ENCODE measurements around the gene TRAF7. TPM values are rescaled to one million over a fixed set of nuclear protein-coding genes. Genes with fewer than 3 reads are reported as not detected.
A peak's percentile ranks its signal among the peaks of the same experiment; 100 is the strongest.

The TRAF7 gene
- total RNA-seq, 1 experiment from 2014 or later = 99.9 TPM

DNA sequence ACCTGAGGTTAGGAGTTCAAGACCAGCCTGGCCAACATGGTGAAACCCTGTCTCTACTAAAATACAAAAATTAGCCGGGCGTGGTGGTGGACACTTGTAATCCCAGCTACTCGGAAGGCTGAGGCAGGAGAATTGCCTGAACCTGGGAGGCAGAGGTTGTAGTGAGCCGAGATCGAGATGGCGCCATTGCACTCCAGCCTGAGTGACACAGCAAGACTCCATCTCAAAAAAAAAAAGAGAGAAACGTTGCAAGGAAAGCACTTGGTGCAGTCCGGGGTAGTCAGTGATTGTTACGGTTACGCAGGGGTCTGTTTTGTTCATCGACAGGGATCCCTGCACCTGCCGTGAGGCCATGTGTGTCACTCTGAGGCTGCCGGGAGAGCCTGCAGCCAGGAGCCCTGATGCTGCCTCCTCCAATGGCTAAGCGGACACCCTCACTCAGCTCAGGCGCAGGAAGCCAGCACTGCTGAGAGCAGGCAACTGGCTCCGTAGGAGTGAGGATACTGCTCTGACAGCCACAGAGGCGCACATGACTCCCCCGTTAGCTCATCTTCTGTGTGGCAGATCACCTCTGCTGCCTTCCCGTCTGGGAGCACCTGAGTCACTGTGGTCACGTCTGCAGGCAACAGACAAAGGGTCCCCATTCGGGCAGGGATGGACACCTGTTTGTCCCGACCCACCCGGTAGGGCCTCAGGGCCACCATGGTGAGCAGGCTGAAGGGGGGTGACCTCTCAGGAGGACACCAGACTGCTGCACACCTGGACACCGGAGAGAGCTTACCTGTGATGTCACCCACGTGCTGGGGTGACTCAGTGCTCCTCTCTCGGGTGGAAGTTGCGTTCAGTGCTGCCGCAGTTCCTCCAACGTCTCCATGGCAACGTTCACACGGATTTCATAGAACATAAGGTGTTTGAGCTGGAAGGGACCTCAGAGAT, 12.4 kb upstream of the TRAF7 start:
- in situ Hi-C loops (cut with HindIII; ENCODE audit: low sequenced_read_pairs) = no loop called here
- peak; percentile 79 for DNase-seq (ENCODE audit: low spot score)

DNA sequence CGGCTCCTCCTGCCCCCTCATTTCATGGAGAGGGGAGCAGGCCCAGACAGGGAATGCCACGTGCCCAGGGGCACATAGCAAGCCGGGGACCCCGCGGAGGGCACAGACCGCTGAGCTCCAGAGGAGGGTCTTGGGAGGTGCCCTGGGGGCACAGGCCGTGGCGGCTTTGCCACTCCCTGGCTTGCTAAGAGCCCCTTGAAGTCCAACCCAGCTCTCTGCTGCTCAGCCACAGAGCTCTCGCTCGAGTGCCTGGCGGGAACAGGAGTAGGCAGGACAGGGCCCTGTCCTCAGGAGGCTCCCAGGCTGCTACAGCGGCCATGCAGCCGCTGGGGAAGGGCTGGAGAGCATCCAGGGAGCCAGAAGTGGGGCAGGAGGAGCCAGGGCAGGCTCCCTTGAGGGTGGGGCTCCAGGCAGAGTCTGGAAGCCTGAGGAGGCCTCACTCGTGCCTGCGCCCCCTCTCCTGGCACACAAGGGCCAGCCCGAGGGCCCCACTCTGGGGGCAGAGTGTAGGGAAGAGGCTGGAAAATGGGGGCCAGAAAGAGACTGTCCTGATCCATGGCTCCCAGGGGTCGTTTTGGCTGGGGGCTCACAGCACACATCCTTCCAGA, 11.6 kb upstream of the TRAF7 start:
- in situ Hi-C loops (cut with HindIII; ENCODE audit: low sequenced_read_pairs) = no loop called here
- no peak for DNase-seq (ENCODE audit: low spot score)

DNA sequence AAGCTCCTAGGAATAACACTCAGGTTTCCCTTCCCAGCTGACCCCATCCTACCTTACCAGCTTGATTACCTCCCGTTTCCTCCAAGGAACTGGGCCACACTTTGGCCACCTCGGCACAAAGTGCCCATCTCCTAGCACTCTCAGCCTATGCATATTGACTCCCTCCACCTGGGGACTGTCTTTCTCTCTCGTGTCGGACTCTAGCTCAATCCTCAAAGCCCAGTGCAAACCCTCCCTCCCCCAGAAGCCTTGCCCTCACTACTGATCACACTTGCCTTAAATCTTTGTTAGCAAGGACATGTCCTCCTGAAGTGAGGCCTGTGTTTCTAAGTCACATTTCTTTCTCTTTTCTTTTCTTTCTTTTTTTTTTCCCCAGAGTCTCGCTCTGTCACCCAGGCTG, 9.7 kb upstream of the TRAF7 start:
- no peak for DNase-seq (ENCODE audit: low spot score)
- in situ Hi-C loops (cut with HindIII; ENCODE audit: low sequenced_read_pairs) = no loop called here

DNA sequence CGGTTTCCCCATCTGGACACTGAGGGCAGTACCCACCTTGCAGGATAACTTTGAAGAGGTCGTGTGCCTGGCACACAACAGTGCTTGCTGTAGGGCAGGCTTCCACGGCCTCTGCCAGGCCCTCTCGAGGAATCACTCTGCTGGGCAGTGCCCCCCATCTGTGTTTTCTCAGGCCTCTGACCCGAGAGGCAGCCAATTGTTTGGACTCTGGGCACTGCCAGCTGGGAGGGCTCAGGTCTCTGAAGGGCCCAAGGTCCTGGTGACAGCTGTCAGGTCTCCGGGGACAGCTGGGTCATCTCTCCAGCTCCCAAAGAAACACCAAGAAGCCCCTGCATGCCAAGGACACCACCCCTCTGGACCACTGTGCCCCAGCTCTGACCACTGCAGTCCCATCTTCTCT, 8.2 kb upstream of the TRAF7 start:
- in situ Hi-C loops (cut with HindIII; ENCODE audit: low sequenced_read_pairs) = no loop called here
- no peak for DNase-seq (ENCODE audit: low spot score)

DNA sequence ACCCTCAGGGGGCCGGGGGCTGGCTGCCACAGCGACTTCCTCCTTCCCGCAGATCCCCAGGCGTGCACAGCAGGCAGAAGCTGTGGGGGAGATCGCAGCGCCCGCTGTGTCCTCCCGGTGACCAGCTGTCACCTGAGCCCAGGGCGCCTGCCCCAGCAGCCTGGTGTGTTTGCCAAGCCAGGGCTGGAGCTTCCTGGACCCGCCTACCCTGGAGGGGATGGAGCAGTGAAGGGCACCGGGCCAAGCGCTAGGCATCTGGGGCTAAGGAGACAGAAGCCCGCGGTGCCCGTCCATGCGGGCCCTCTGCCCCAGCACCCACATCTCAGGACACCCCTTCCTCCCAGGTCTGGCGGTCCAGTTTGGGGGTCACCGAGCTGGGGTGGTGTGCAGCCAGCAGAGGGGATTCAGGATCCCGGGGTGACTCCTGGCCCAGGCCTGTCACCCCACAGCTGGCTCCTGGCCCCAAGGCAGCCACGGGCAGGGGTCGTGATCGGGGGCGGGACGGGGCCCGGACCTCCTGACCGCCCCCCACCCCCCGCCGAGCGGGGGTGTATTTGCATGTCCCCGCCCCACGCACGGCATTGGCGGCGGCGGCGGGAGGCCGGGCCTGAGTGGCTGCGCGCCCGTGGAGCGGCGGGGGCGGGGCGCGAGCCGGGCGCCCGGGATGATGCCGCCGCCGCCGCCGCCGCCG, 7.5 kb upstream of the TRAF7 start, which contains the start of gene RAB26:
Gene RAB26 (plus strand): TSS at position 645 of the 691 bp plus-strand sequence. CDS start 159 bp downstream, outside the sequence.
- in situ Hi-C loops (cut with HindIII; ENCODE audit: low sequenced_read_pairs) = no loop called here

DNA sequence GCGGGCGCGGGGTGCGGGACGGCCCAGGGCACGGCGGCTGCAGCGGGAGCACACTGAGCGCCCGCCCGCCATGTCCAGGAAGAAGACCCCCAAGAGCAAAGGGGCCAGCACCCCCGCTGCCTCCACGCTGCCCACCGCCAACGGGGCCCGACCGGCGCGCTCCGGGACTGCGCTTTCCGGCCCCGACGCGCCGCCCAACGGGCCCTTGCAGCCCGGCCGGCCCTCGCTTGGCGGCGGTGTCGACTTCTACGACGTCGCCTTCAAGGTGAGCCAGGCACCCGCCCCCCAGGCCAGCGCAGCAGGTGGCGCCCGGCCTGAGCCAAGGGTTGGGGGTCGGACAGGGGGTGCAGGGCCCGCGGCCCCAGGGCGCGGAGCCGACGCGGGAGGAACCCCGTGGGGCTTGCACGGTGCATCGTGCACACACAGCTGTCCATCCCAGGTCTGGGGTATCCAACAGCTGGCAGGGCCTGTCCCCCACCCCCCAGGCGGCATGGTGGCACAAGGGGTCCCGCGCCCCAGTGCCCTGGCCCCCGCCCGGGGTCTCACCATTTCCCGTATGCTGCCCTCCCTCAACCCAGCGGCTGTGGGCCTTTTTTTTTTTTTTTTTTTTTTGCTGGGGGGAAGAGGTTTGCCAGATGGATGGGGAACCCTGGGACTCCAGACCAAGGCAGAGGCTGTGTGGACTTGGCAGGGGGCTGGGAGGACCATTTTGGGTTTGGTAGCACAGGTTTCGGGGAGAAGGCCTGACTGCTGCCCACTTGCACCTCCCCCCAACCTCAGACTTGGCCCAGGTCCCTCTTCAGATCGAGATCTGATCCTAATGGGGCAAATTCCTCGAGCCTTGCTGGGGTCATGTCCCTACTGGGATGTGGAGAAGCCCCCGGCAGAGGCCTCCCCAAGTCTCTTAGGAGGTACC, 6.6 kb upstream of the TRAF7 start:
- peak; percentile 43 for DNase-seq (ENCODE audit: low spot score)
- in situ Hi-C loops (cut with HindIII; ENCODE audit: low sequenced_read_pairs) = no loop called here

More for the DNA sequence above, 7.5 kb upstream of the TRAF7 start, which contains the start of gene RAB26:
- peak; percentile 81 for DNase-seq (ENCODE audit: low spot score)

DNA sequence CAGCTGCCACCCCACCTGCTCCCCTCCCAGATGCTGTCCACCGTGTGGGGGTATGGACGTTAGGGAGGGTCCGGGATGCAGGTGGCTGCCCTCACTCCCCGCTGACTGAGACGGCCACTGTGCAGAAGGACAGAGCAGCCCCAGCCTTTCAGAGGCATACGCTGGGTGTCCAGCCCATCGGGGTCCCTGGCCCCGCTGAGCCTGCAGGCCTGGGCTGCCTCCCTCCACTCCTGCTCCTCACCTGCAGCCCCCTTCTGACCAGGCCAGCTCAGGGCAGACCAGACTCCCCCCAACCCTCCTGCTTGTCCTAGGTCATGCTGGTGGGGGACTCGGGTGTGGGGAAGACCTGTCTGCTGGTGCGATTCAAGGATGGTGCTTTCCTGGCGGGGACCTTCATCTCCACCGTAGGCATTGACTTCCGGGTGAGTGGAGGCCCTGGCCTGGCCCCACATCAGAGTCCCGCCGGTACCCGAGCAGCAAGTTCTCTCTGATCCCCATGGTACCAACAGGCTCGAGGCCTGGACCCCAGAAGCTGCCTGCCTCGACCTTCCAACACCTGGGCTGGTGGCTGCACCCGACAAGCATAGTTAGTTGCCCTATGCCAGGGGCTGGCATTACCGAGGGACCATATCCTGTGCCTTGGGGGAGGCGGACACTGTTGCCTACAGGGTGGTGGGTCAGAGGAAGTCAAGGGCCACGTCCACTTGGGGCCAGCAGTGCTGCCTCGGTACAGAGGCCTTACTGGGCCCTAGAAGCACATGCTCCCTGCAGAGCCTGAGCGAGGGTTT, 5.8 kb upstream of the TRAF7 start:
- DNase-seq (ENCODE audit: low spot score) = no peak
- in situ Hi-C loops (cut with HindIII; ENCODE audit: low sequenced_read_pairs) = loop anchor here (25.0 kb wide), 1 partner anchor 362 kb away; the partner anchor contains the start of genes AMDHD2 and ATP6V0C

DNA sequence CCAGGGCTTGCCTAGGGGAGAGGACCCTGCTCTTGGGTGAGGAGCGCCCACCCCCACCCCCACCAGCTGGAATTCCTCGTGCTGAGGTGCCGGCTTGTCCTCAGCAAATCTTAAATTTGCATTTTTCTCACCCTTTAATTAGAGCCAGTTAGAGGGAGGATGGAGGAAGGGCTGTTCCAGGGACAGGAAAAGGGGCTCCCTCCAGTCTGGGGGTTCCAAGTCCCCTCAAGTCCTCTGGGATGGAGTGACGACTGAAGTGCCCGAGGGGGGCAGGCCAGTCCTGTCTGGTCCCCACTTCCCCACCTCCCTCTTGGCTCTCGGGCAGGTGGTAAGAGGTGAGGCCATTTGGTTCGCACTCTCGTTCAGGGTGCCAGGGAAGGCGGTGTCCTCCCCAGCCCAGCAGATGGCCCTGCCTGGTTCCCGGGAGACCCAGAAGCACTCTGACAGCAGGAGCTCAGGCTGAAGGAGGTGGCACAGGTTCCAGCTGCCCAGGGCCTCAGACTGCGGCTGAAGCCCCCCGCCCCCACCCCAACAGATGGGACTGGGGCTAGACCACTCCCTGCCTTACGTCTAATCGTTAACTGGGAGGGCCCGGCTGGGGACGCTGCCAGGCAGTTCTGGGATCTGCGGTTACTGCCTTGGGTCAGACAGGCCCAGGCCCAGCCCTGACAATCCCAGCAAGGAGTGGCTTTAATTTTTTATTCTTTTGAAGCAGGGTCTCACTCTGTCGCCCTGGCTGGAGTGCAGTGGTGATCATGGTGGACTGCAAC, 5.0 kb upstream of the TRAF7 start:
- in situ Hi-C loops (cut with HindIII; ENCODE audit: low sequenced_read_pairs) = loop anchor here (25.0 kb wide), 1 partner anchor 362 kb away; the partner anchor contains the start of genes AMDHD2 and ATP6V0C
- DNase-seq (ENCODE audit: low spot score) = peak; percentile 83

DNA sequence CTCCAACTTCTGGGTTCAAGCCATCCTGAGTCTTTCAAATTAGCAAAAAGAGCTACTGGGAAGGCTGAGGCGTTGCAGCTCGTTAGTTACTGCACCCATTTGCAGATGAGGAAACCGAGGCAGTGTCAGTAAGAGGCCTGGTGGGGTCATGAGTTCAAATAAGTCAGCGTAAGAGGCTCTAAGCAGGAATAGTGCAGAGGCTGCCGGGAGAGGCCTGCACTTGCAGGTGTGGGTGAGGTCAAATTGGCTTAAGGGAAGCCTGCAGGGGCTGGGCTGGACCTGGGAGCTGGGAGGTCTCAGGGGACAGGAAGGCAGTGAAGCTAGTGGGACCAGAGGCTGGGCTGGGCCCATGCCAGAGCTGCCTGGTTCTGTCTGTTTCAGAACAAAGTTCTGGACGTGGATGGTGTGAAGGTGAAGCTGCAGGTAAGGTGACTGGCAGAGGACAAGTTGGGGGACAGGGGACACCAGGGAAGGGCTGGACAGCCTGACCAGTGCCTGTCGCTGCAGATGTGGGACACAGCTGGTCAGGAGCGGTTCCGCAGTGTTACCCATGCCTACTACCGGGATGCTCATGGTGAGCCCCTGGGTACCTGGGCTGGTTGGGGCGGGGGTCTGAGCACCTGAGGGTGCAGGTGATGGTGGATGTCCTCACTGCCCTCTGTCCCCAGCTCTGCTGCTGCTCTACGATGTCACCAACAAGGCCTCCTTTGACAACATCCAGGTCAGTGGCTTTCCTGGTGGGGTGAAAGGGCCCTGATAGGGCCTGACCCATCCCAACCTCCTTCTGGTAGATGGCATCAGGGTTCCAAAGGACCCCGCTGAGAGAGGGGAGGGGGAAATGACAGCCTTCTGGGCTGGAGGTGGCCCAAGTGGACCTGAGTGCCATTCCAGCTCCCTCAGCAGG, 4.1 kb upstream of the TRAF7 start:
- in situ Hi-C loops (cut with HindIII; ENCODE audit: low sequenced_read_pairs) = loop anchor here (25.0 kb wide), 1 partner anchor 361 kb away; the partner anchor contains the start of genes AMDHD2 and ATP6V0C
- no peak for DNase-seq (ENCODE audit: low spot score)

DNA sequence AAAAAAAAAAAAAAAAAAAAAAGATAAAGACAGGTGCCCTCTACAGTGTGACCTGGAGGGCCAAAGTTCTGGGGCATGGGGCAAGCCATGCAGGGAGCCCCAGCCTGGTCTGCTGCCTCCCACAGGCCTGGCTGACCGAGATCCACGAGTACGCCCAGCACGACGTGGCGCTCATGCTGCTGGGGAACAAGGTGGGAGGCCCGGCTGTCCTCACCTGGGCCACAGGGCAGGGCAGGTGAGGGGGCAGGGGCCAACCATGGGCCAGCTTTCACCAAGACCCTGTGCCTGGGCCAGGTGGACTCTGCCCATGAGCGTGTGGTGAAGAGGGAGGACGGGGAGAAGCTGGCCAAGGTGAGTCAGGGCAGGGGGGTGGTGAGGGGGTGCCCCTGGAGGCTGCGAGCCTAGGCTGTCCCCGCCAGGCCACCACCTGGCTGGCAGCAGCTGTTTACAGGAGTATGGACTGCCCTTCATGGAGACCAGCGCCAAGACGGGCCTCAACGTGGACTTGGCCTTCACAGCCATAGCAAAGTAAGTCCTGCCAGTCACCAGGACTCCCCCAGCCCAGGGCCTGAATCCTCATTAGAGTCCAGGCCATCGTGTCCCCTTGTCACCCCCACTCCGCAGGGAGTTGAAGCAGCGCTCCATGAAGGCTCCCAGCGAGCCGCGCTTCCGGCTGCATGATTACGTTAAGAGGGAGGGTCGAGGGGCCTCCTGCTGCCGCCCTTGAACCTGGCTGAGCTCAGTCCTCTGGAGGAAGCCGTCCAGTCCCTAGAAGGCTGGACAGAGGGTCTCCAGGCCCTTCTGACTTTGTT, 2.7 kb upstream of the TRAF7 start:
- in situ Hi-C loops (cut with HindIII; ENCODE audit: low sequenced_read_pairs) = loop anchor here (25.0 kb wide), 1 partner anchor 359 kb away; the partner anchor contains the start of genes AMDHD2 and ATP6V0C
- DNase-seq (ENCODE audit: low spot score) = no peak

DNA sequence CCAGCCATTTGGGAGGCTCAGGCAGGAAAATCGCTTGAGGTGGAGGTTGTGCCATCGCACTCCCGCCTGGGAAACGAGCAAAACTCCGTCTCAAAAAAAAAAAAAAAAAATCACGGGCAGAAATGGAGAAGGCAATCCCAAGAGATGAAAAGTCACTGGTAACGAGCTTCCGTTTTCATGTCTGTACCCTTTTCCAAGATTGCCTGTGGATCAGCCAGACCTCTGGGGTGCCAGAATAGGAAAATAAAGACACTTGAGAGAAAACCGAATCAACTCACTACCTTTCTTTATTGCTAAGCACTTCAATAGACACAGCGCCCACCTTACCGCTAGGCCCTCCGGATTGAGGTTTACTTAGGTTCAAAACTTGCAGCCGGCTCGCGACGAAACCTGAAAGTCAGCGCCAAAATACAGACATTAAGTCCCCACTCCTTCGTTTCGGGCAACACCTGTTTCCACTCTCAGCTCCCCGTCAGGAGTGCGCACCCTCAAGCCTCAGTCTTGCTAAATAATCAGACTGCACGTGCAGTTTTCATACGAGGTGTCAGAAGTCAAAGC, 970 bp upstream of the TRAF7 start:
- in situ Hi-C loops (cut with HindIII; ENCODE audit: low sequenced_read_pairs) = loop anchor here (25.0 kb wide), 1 partner anchor 358 kb away; the partner anchor contains the start of genes AMDHD2 and ATP6V0C
- no peak for DNase-seq (ENCODE audit: low spot score)

DNA sequence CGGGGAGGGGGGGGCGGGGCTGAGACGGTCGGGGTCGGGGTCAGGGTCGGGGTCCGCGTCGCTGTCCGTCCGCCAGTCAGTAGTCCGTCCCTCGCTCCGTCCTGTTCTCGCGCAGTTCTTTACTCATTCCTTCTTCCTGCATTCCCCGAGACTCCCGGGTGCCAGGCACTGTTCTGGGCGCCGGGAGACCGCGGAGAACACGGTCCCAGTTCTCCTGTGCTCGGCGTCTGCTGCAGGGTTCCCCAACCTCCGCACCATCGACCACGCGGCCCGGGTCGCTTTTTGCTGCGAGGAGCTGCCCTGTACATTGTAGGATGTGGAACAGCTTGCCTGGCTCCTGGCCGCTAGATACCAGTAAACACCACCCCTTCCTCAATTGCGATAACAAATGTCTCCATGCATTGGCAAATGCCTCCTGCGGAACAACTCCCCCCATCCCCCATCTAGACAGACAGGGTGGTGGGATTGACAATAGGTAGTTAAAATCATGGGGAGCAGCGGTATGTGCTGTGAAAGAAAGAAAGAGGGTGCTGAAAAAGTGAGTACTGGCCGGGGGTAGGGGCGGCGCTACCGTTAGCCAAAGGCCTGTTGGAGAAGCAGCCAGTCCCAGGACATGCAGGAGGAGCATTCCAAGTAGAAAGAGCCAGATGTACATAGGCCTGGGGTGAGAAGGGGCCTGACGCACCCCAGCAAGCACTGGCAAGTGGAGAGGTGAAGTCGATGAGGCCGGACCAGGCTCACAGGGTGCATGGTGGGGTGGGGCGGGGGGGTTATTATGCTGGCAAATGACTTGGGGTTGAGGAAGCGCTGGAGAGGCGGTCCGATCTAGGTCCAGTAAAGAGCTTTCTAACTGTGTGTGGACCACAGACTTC, 631 bp downstream of the TRAF7 start:
- in situ Hi-C loops (cut with HindIII; ENCODE audit: low sequenced_read_pairs) = loop anchor here (25.0 kb wide), 1 partner anchor 356 kb away; the partner anchor contains the start of genes AMDHD2 and ATP6V0C
- DNase-seq (ENCODE audit: low spot score) = no peak

DNA sequence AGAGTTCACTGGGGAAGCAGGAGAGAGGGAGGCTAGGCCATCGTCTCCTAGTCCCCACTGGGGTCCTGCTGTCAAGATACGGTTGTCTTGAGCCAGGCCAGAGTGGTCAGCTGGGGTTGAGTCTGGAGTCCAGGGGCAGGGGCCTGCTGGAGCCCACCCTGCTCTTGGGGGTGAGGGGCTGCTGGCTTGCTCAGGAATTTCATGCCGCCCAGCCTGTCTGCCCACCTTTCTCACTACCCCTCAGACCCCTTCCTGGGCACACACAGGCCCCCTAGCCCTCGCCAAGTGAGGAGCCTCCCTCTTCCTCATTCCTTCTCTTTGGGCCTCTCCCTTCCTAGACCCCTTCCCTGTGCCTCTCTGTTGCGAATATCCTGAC, 1.3 kb downstream of the TRAF7 start:
- DNase-seq (ENCODE audit: low spot score) = no peak
- in situ Hi-C loops (cut with HindIII; ENCODE audit: low sequenced_read_pairs) = loop anchor here (25.0 kb wide), 1 partner anchor 355 kb away; the partner anchor contains the start of genes AMDHD2 and ATP6V0C
